Measurements from ENCODE around the gene URI1.

GRCh38 chr19:30064348-30064699, 122.3 kb downstream of the URI1 start:
- no peak for TF ChIP-seq CTCF (conservative IDR thresholded peaks at IDR 0.05)
- TF ChIP-seq EZH2 (IDR thresholded peaks at IDR 0.05; ENCODE audit: low read depth) = no peak

Data from PC-9 (cell line).